HEK293T (cell line): ENCODE measurements around the gene DPY19L3.
"Not testable (repeated sequence)": the region's sequence is repeated elsewhere in the genome, so short reads cannot be mapped to it uniquely, and the experiment has no call there.

Experiments used
- BHLHE40 ChIP-seq: fragments of 450-650 bp; IDR thresholded peaks from 2 replicates; pipeline ENCODE4 v1.6.1; 2016; ENCODE audit warnings: mild to moderate bottlenecking, moderate library complexity, borderline replicate concordance
- SP1 ChIP-seq: fragments of 450-650 bp; IDR thresholded peaks from 2 replicates; pipeline ENCODE4 v1.6.1; 2017

- TF ChIP-seq BHLHE40, SP1: not testable (repeated sequence)
Observed at GRCh38 chr19:32377088-32377487, 28.5 kb upstream of the DPY19L3 start.
